ENCODE results near the gene SYT1.

SYT1 gene

GRCh38 chr12:78891646-78892353, 27.2 kb downstream of the SYT1 start:
- no peak for DNase-seq (ENCODE audit: low spot score)

DNA sequence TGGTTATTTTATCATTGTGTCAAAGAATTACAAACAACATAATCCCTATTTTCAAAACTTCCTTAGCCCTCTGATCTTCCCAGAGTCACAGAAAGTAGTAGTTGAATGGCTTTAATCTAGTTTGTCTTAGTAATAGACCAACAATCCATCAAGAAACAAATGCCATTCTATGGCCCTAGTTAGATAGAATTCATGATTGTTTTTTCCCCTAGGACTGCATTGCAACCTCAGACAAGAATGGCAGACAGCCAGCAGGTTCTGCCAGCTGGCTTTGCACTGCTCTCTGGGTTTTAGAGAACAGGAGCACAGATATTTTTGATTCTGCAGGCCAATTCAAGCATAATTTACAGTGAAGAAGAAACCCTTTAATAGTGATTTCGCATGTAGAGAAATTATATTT, 33.8 kb downstream of the SYT1 start:
- DNase-seq (ENCODE audit: low spot score): no peak

- DNase-seq (ENCODE audit: low spot score): no peak
Measured at GRCh38 chr12:78914859-78915331, 50.3 kb downstream of the SYT1 start.

GRCh38 chr12:78916845-78917480, 52.4 kb downstream of the SYT1 start:
- no peak for DNase-seq (ENCODE audit: low spot score)

- DNase-seq (ENCODE audit: low spot score): no peak
Measured at GRCh38 chr12:78917513-78917912, 52.9 kb downstream of the SYT1 start.

- DNase-seq (ENCODE audit: low spot score): no peak
Measured at GRCh38 chr12:78918268-78918667, 53.7 kb downstream of the SYT1 start.

DNA sequence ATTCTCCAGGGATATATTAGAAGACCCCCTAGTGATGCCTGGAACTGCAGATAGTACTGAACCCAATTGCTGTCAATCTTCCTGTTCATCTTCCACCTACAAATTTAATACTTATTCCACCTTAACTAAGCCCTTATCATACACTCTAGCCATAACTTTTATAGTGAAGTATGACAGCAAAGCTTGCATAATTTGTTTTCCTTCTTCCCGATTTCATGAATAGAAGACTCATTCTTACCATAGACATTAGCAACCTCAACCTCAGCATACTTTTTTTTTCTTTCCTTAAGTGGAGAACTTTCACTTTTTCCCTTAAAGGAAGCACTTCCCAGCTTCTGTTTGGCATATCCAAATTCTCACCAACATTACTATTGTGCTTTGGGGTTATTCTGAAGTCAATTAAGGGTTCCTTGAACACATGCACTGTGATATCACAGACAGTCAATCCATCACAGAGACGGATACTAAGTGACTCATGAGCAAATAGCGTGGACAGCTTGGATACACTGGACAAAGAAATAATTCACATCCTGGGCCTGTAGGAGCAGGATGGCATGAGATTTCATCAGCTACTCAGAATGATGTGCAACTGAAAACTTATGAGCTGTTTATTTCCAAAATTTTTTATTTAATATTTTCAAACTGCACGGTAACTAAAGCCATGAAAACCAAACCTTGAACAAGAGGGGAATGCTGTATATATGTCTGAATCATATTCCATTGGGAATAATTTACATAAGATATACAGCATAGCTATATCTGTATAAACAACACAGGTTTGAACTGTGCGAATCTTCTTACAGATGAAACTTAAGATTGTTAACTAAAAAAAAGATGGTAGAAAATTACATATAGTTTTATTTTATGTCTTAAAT, 63.9 kb downstream of the SYT1 start:
- no peak for DNase-seq (ENCODE audit: low spot score)

GRCh38 chr12:78929075-78929418, 64.5 kb downstream of the SYT1 start:
- no peak for DNase-seq (ENCODE audit: low spot score)

DNA sequence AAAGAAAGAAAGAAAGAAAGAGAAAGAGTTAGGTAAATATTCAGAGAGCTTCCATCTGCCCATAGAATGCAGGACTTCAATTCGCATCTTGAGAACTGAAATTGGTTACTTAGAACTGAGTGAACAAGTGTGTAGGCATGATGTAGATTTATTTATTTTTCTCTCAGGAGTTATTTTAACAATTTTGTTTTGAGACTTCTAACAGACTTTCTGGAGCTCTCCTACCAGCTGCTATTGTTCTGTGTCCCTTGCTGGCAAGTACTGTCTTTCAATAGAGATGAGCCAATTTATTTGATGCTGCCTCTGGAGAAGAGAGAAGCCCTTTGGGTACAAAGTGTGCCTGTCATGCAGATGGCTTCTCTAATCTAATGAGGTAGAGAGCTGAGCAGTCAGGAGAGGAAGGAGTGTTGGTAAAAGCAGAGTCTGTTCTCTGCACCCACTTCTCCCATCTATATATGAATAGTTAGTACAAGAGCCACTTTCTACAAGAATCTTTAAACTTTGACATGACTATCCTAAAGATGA, 67.0 kb downstream of the SYT1 start:
- DNase-seq (ENCODE audit: low spot score): no peak

DNA sequence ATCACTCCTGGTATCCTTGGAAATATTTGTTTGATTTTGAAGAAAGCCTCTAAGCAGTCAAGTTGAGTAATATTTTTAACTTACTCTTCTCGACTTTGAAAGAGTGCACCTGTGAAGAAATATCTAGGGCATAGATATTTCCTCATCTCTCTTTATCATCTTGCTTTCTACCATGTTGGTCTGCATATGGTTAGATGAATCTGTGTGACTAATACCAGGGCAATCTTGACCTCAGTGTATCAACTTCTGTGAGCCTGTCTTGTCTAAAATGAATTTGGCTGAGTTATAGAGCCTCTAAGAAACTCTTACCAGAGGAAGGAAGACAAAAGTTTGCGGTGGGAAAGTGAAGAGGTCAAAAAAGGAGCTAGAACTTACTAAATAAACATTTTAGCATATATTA, 68.4 kb downstream of the SYT1 start:
- no peak for DNase-seq (ENCODE audit: low spot score)

GRCh38 chr12:78938341-78939084, 73.9 kb downstream of the SYT1 start:
- no peak for DNase-seq (ENCODE audit: low spot score)

DNA sequence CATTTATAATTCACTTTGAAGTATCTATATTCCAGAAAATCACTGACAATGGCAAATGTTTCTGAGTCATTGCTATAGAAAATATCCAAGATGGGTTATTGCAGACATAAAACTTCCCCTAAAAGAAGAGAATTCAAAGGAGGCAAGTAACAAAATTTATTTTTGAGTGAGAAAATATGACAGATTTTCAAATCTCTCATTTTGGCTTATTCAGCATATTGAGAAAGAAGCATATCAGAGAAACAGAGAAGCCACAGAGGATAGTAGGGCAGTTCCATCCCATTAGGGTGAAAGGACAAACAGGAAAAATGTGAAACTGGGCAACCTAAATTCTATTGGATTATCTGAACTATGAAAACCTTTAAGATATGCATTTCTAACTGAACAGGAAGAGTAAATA, 85.0 kb downstream of the SYT1 start:
- no peak for DNase-seq (ENCODE audit: low spot score)

- no peak for DNase-seq (ENCODE audit: low spot score)
Measured at GRCh38 chr12:78951803-78952551, 87.4 kb downstream of the SYT1 start.

DNA sequence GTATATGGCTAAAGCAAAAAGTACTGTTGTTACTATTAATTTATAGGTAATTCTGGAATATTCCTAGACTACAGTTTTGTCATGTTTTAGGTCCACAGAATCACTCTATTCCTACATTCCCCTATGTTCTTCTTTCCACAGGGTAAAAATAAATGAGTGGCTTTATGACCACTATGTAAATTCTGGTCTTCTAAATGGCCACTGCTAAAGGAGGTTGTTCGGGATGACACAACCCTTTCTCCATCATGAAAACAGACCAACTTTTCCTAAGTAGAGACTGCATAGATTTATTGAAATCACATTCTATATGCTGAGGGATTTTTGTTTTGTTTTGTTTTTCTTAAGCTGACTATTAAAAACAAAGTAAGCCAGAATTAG, 88.0 kb downstream of the SYT1 start:
- DNase-seq (ENCODE audit: low spot score): no peak

GRCh38 chr12:78958941-78959340, 94.4 kb downstream of the SYT1 start:
- no peak for DNase-seq (ENCODE audit: low spot score)

- no peak for DNase-seq (ENCODE audit: low spot score)
Measured at GRCh38 chr12:78959556-78959955, 95.0 kb downstream of the SYT1 start.

DNA sequence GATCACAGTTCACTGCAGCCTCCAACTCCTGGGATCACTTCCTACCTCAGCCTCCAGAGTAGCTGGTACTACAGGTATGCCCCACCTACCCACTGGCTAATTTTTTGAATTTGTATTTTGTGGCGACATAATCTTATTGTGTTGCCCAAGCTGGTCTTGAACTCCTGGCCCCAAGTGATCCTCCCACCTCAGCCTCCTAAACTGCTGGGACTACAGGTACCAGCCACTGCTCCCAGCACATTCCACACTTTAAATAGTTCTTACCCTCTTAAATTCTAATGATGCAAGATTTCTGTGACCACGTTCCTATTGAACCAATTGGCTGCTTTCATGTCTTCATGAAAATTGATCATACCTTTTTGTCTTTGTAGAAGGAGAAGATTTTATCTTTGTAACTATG, 96.6 kb downstream of the SYT1 start:
- no peak for DNase-seq (ENCODE audit: low spot score)

DNA sequence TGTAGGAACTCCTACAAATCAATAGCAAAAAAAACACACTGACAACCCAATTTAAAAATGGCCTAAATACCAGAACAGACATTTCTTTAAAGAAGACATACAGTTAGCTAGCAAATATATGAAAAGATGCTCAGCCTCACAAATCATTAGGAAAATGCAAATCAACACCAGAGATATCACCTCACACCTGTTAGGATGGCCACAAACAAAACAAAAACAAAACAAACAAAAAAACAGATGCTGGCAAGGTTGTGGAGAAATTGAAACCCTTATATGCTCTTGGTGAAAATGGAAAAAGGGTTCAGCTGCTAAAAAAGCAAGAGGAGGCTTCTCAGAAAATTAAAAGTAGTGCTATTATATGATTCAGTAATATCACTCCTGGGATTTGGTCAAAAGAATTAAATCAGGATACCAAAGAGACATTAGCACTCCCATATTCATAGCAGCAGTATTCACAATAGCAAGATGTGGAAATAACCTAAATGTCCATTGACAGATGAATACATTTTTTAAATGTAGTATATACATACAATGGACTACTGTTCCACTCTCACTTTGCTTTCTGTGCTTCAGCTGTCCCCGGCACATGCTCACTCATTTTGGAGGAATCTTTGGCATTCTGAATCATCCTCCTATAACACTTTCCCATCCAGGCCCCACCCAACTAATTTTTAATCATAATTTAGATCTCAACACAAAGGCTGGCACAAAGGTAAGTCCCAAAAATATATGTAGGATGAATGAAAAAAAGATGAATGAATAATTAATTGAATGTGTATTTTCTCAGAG, 99.1 kb downstream of the SYT1 start:
- DNase-seq (ENCODE audit: low spot score): no peak

DNA sequence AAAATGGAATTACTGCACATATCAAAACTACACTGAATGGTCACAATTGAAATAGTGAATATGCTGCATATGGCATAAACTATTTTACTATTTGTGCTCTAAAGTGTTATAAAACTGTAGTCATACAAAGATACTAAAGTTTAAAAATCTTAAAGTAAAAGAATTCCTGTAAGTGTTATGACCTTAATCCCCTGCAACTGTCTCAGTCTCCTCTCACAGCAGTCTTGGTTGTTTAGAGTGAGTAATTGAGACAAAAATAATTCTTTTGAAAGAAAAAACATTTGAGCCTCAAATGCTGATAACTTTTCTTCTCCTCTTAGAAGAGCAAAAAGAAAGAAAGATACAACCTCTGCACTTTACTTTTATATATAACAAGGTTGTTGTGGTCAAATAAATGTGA, 99.9 kb downstream of the SYT1 start:
- DNase-seq (ENCODE audit: low spot score): no peak

DNA sequence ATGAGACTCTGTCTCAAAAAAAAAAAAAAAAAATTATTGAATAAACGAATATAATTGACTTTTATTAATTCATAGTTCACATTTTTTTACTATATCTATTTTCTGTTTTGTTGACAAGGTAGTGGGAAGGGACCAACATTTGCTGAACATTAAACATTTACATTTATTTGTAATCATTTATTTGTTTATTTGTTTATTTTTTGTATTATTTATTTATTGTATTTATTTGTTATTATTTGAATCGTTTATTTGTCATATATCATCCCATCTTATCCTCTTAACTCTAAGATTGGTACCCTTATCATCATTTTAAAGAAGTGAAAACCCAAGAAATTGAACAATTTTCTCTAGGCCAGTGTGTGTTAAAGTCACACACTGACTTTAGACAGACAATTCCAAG, 101.5 kb downstream of the SYT1 start:
- no peak for DNase-seq (ENCODE audit: low spot score)

DNA sequence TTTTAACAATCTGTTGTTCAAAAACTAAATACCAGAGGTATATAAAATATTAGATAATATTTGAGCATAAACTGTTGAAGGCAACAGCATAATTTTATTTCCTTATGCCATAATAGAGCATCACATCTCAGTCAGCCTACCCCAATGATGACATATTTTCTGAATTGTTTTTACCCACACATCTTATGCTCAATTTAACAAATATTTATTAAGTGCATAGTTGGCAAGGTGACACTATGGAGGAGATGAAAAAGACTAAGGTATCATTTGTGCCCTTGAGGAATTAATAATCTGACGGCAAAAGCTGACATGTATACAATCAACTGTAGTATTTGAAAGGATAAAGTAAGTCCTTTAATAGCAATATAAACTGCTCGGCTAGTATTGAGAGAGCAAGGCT, 102.4 kb downstream of the SYT1 start:
- DNase-seq (ENCODE audit: low spot score): no peak

Measured in activated CD4-positive, alpha-beta T cell treated with anti-CD3 and anti-CD28 coated beads, Interleukin-2, Interleukin-4, amounts not matched to agents 100 ng/mL and 50 ng/mL, durations not matched to agents 16 hours and 8 hours (primary cell).